Erythroblast (primary cell): ENCODE measurements around the gene ADCY6.

Experiments used
- DNase-seq, 2 experiments: peaks; one replicate each; lab custom pipeline; 2025; lab: John Stamatoyannopoulos, UW
- GATA1 ChIP-seq: IDR thresholded peaks from 2 replicates; pipeline ENCODE4 v1.6.1; 2011; ENCODE audit warnings: low read depth, mild to moderate bottlenecking, control low read depth, low read length, moderate library complexity
- POLR2A ChIP-seq: IDR thresholded peaks from 2 replicates; pipeline ENCODE4 v1.6.1; 2011; ENCODE audit warnings: mild to moderate bottlenecking, low read length

Gene ADCY6

GRCh38 chr12:48782457-48783395 lies 6.2 kb downstream of the ADCY6 start:
- no peak for TF ChIP-seq POLR2A
- no peak for TF ChIP-seq GATA1
- DNase-seq: no peak

GRCh38 chr12:48781750-48782456 lies 7.0 kb downstream of the ADCY6 start:
- DNase-seq: no peak
- TF ChIP-seq GATA1 (no peak), POLR2A (no peak)

- no peak for DNase-seq
- TF ChIP-seq POLR2A: no peak
- TF ChIP-seq GATA1: no peak
These were observed 8.4 kb downstream of the ADCY6 start for GRCh38 chr12:48780381-48781025.

- DNase-seq: no peak
- TF ChIP-seq GATA1 (no peak), POLR2A (no peak)
These were observed 9.0 kb downstream of the ADCY6 start for GRCh38 chr12:48779869-48780268.

- no peak for DNase-seq
- TF ChIP-seq GATA1: no peak
- no peak for TF ChIP-seq POLR2A
These were observed 11.1 kb downstream of the ADCY6 start for GRCh38 chr12:48777501-48778400.

GRCh38 chr12:48776956-48777355 lies 11.9 kb downstream of the ADCY6 start:
- no peak for TF ChIP-seq POLR2A
- TF ChIP-seq GATA1: no peak
- DNase-seq: no peak

GRCh38 chr12:48775991-48776649 lies 12.8 kb downstream of the ADCY6 start:
- TF ChIP-seq GATA1 (no peak), POLR2A (no peak)
- DNase-seq: no peak

- DNase-seq: no peak
- no peak for TF ChIP-seq POLR2A
- TF ChIP-seq GATA1: no peak
These were observed 13.6 kb downstream of the ADCY6 start for GRCh38 chr12:48775299-48775698.

- no peak for DNase-seq
- no peak for TF ChIP-seq POLR2A
- no peak for TF ChIP-seq GATA1
These were observed 14.4 kb downstream of the ADCY6 start for GRCh38 chr12:48774516-48774915.

- TF ChIP-seq POLR2A: no peak
- TF ChIP-seq GATA1: no peak
These were observed 15.2 kb downstream of the ADCY6 start for GRCh38 chr12:48773686-48774085.

GRCh38 chr12:48771588-48772112 lies 17.2 kb downstream of the ADCY6 start:
- no peak for TF ChIP-seq GATA1
- no peak for TF ChIP-seq POLR2A
- no peak for DNase-seq

More at GRCh38 chr12:48773686-48774085, 15.2 kb downstream of the ADCY6 start:
- no peak for DNase-seq

GRCh38 chr12:48770756-48771155 lies 18.1 kb downstream of the ADCY6 start:
- TF ChIP-seq GATA1 (no peak), POLR2A (no peak)
- no peak for DNase-seq

GRCh38 chr12:48768736-48769135 lies 20.2 kb downstream of the ADCY6 start:
- TF ChIP-seq POLR2A: no peak
- no peak for TF ChIP-seq GATA1
- DNase-seq: no peak
